HG02678 (cell line): ENCODE measurements around the gene WHAMM.
"Not testable (repeated sequence)": the region's sequence is repeated elsewhere in the genome, so short reads cannot be mapped to it uniquely, and the experiment has no call there.

Experiments
- ATAC-seq: cut with Tn5 transposase; IDR thresholded peaks from one replicate; pipeline ENCODE4 v1.9.1; 2021; ENCODE audit warnings: mild to moderate bottlenecking, moderate library complexity; ENCODE audit not compliant: unreplicated experiment

WHAMM gene

GRCh38 chr15:82799183-82799841, 10.1 kb upstream of the WHAMM start:
- ATAC-seq, result no peak

DNA sequence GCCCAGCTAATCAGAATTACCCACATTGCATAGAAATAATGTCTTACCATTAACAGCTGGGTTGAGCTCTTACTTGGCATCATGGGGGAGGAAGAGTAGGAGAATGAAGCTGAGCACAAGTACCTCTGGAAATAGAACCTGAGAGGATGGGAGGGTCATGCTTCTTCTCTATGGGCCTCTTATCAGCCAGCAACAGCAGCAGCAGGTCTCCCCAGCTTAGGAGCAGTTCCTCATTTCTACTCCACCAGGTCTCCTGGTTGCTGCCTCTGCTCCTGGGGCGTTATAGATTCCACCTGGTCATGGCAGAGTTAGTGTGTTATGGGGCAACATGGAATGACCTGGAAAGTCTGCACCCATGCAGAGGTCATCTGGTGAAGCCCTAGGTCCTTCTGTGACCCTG, 6.9 kb upstream of the WHAMM start:
- ATAC-seq, result no peak

DNA sequence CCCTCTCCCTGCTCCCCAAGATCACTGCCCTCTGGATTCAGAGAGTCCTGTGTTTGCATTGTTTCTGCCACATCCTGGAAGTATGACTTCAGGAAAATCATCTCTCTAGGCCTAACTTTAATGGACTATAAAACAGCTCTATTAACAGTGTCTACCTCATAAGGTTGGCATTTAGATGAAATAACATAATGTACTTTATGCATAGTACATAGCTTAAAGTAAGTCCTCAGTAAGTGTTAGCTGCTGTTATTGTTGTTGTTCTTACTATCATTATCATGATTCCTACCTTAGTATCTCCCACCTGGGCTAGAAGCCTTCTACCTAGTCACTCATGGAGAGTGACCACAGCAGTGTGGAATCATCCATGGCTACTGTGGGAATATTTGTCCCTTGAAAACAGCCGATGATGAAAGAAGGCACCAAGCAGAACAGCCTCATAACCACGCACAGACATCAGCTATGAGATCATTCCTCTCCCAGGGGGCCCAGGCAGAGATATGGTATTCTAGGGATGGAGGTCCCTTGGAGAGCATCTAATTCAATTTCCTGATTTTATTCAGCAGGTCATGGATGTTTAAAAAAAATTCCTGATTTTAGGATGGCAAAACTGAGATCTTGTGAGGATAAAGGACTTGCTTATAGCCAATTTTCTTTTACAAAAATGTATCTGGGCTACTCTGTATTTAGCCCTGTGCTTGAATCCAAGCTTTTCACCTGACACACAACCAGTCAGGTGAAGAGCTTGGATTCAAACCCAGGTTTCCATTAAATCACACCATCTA, 5.4 kb upstream of the WHAMM start:
- no peak for ATAC-seq

DNA sequence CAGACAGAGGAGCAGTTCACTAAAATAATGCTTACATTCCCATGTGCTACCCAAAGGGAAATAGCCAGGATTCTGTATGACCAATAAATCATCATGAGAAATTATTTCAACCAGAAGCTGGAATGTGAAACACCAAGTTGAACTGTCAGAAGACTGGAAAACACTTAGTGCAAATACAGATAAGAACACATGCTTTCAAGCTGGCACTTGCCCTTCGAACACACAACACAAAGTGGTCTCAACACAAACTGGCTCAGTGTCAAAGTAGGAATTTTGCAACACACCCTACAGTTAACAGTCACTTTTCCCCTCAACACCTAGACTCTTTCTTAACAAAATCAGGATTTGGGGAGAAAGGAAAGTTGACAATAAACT, 4.9 kb upstream of the WHAMM start:
- no peak for ATAC-seq

DNA sequence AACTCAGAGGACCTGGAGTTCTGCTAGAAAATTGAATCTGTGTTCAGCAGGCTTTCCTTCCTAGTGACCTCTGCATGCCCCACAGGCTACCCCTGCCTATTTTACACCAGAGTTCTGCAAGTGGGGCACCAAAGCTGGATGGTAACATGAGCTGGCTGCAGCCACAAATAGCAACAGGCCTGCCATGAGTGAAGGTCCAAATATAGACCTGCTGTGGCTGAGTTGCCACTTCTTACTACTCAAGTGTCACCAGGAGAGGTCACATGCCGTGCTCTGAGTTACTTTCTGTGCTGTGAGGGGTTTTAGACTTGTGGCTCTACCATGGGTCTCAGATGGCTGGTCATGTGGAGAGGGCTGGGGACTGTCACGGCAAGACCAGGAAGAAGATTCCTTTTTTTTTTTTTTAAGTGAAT, 3.4 kb upstream of the WHAMM start, which contains the start of gene FSD2:
Gene FSD2 (minus strand): TSS at position 76 of the 413 bp plus-strand sequence. CDS start 18,679 bp downstream, outside the sequence.
- ATAC-seq, result peak; percentile 53

- ATAC-seq, result no peak
These were observed 1.4 kb upstream of the WHAMM start for GRCh38 chr15:82807920-82808633.

GRCh38 chr15:82808634-82809041, 790 bp upstream of the WHAMM start:
- no peak for ATAC-seq

- peak; percentile 24 for ATAC-seq
These were observed 847 bp downstream of the WHAMM start for GRCh38 chr15:82810061-82810889.

DNA sequence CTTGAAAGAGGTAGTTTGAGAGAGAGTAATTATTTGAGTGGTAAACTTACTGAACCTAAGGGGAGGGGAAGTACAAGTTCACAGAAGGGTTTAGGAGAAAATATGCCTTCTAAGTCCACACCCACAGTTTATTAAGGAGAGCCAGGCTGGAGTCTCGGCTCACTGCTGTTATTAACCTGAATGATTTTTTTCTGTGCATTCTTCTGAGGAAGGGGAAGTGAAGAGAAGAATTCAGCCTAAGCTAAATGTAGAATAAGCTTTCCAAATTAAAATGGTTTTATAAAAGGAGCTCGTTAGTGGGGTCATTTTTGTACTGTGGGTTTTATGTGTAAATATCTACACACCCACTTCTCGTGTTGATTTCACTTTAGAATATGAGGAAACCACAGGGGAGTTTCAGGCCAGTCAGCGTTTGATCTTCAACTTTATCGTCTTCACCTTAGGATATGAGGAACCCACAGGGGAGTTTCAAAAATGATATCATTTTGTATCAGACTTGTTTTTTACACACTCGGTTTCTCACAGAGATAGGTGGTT, 1.5 kb downstream of the WHAMM start:
- ATAC-seq, result no peak

- ATAC-seq, result no peak
These were observed 3.6 kb downstream of the WHAMM start for GRCh38 chr15:82812994-82813393.

DNA sequence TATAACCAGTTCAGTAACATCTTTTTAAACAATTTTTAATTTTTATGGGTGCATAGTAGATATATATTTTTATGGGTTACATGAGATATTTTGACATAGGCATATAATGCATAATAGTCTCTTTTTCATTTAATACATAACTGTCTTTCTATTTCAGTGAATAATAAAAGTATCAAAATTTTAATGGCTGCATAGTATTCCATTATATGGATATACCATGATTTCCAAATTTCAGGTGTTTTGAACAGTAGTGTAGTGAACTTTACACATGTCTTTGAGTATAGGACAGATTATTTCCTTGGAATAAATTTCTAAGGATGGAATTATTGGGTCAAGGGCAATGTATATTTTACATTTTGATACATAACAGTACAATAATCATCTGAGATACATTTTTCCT, 10.7 kb downstream of the WHAMM start:
- ATAC-seq, result no peak

DNA sequence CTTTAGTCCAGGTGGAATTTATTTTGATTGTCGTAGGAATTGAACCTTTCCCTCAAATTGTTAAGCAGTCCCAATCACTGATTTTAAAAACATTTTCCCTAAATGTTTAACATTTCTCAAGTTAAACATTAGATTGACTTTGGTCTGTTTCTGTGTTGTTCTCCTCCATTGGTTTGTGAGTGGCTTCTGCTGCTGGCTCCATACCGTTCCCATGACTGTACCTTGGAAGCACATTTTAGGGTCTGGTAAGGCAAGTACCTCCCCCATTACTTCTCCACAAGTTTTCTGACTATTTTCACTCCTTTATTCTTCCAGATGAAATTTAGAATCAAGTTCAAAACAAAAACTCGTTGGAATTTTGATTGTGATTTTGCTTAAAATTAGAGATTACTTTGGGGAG, 12.0 kb downstream of the WHAMM start:
- not testable (repeated sequence) for ATAC-seq

DNA sequence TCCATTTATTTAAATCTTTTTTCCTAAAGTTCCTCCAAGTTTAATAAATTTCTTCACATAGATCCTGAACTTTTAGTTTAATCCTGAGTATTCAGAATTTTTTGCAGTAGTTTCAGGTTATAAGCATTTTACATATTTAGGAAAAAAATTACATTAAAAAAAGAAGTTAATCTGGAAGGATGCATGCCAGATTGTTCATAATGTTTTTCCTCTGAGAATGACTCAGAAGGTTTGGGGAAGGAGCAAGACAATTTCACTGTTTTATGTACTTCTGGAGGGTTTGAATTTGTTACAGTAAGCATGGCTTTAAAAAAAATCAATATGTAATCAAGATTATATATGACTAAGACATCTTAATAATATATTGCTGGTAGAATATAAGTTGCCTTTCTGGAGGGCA, 12.4 kb downstream of the WHAMM start:
- not testable (repeated sequence) for ATAC-seq

GRCh38 chr15:82823049-82823448, 13.6 kb downstream of the WHAMM start:
- no peak for ATAC-seq

- no peak for ATAC-seq
These were observed 18.6 kb downstream of the WHAMM start for GRCh38 chr15:82828075-82828474.

GRCh38 chr15:82829234-82829633, 19.8 kb downstream of the WHAMM start:
- no peak for ATAC-seq

- ATAC-seq, result no peak
These were observed 21.2 kb downstream of the WHAMM start for GRCh38 chr15:82830427-82831173.

GRCh38 chr15:82831894-82832600, 22.6 kb downstream of the WHAMM start:
- ATAC-seq, result no peak
